Small intestine (tissue), 7 donors: ENCODE measurements around the gene USP54. TPM values are rescaled to one million over a fixed set of nuclear protein-coding genes. Genes with fewer than 3 reads are reported as not detected.

ENCODE experiments used
- DNase-seq, 2 donors: peaks; one replicate each; pipeline versions ENCODE4 v3.0.0 to v3.0.0-alpha.2; 2013
- FAIRE-seq: peaks from 2 replicates; lab custom pipeline; 2012; peaks lifted over from hg19 to GRCh38; lab: Jason Lieb, UNC
- H3K27ac ChIP-seq, 3 donors: one replicate each; pipeline ENCODE4 v1.5.1; 2013; ENCODE audit warnings: low read length in 2 of 3, mild to moderate bottlenecking in 2 of 3, control low read depth in 1 of 3, inconsistent platforms in 1 of 3, low read depth in 1 of 3, moderate library complexity in 1 of 3
- H3K27me3 ChIP-seq, 3 donors: one replicate each; pipeline ENCODE4 v1.6.1; 2013; ENCODE audit warnings: low read length in 3 of 3, inconsistent platforms in 1 of 3; ENCODE audit not compliant: control insufficient read depth in 3 of 3, insufficient read depth in 3 of 3
- H3K36me3 ChIP-seq, 3 donors: one replicate each; pipeline ENCODE4 v1.6.1; 2013; ENCODE audit warnings: low read length in 3 of 3, inconsistent platforms in 1 of 3, low read depth in 1 of 3, mild to moderate bottlenecking in 1 of 3, moderate library complexity in 1 of 3; ENCODE audit not compliant: control insufficient read depth in 3 of 3, insufficient read depth in 2 of 3
- H3K4me1 ChIP-seq, 3 donors: one replicate each; pipeline ENCODE4 v1.6.1; 2013; ENCODE audit warnings: low read length in 2 of 3, inconsistent platforms in 1 of 3, low read depth in 1 of 3, mild to moderate bottlenecking in 1 of 3, moderate library complexity in 1 of 3; ENCODE audit not compliant: control insufficient read depth in 3 of 3, insufficient read depth in 2 of 3
- H3K4me3 ChIP-seq, 3 donors: one replicate each; pipeline ENCODE4 v1.5.1; 2013; ENCODE audit warnings: low read length in 3 of 3, control low read depth in 1 of 3, inconsistent platforms in 1 of 3, low read depth in 1 of 3, mild to moderate bottlenecking in 1 of 3, moderate library complexity in 1 of 3
- H3K9me3 ChIP-seq, 2 donors: one replicate each; pipeline ENCODE4 v1.6.1; 2013; ENCODE audit warnings: low read depth in 1 of 2, low read length in 1 of 2; ENCODE audit not compliant: control insufficient read depth in 2 of 2, insufficient read depth in 1 of 2
- WGBS, 3 donors: extraction: QIAGEN DNeasy Blood & Tissue Kit; methylation state at CpG; one replicate each; pipeline ENCODE4 v1.1.7; 2013; 5-methylcytosine and 5-hydroxymethylcytosine counted together
- polyA plus RNA-seq, 4 donors: library from polyadenylated mRNA; stranded (reverse) in 3 of 4; unstranded in 1 of 4; fragments of 200-250 nt in 3 of 4; fragments of 120-200 nt in 1 of 4; gene quantifications; one replicate each; pipeline versions ENCODE4 v1.2.1 to v1.2.3, GENCODE V29; 2013
- donor health status: healthy with polysubstance abuse.
- donor health status: control.
- donor health status: control.
- donor health status: Bipolar disorder and iron deficiency.
- donor health status: healthy.

The USP54 gene
- polyA plus RNA-seq, 4 donors: 2.4 to 44.8 (median 9.3) TPM

- peak overlapping the region in 1 of 3 donors; percentile 5 for H3K4me3 ChIP-seq
- no peak for FAIRE-seq
- 93 to 94% (median 93%) methylated on average over 15 of the region's 15 CpGs for WGBS, 3 donors
- no peaks in the 10 kb centered on the region for H3K27me3 ChIP-seq
- no peaks in the 10 kb centered on the region for H3K9me3 ChIP-seq
- H3K27ac ChIP-seq: no peak overlapping the region
- no peak for DNase-seq
- H3K36me3 ChIP-seq: peaks cover 0 to 11% (median 3%) of the 10 kb centered on the region in 3 donors
- H3K4me1 ChIP-seq: peaks cover 6 to 10% (median 7%) of the 10 kb centered on the region in 3 donors
Measured at GRCh38 chr10:73494213-73494612, 96.9 kb downstream of the USP54 start.

GRCh38 chr10:73493781-73494180 is 97.4 kb downstream of the USP54 start:
- FAIRE-seq: no peak
- WGBS, 3 donors: 29 to 56% (median 48%) methylated on average over 2 of the region's 2 CpGs

GRCh38 chr10:73486601-73487000 is 104.5 kb downstream of the USP54 start:
- FAIRE-seq (no peak), DNase-seq (no peak)
- Histone ChIP-seq H3K27ac (no peak overlapping the region), H3K36me3 (peaks cover 0 to 17% (median 0%) of the 10 kb centered on the region in 3 donors), H3K4me1 (peaks cover 0 to 2% (median 0%) of the 10 kb centered on the region in 3 donors), H3K27me3 (no peaks in the 10 kb centered on the region), H3K4me3 (no peak overlapping the region), H3K9me3 (no peaks in the 10 kb centered on the region)
- WGBS, 3 donors: 96 to 98% (median 97%) methylated on average over 4 of the region's 4 CpGs

More at GRCh38 chr10:73493781-73494180, 97.4 kb downstream of the USP54 start:
- Histone ChIP-seq H3K36me3 (peaks cover 0 to 10% (median 2%) of the 10 kb centered on the region in 3 donors), H3K27ac (no peak overlapping the region), H3K4me3 (no peak overlapping the region), H3K27me3 (no peaks in the 10 kb centered on the region), H3K9me3 (no peaks in the 10 kb centered on the region), H3K4me1 (peaks cover 4 to 8% (median 7%) of the 10 kb centered on the region in 3 donors)
- DNase-seq: no peak

DNA sequence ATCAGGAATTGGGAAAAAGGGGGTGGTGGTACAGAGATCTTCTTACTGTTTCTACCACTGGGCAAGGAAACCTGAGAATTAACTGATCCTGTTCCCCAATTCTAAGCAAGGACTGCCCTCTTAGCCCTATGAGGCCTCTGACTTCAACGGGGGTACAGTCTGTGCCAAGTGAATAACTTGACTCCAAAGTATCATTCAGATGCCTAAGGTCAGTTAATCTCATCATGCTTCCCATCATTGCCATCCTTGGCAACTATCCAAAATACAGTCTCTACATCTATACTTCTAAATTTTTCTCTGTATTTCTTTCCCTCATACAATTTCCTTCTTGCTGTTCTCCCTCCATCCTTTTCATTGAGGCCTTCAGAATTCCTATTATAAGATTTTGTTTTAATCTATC is 105.8 kb downstream of the USP54 start:
- no peak overlapping the region for H3K4me3 ChIP-seq
- peaks cover 0 to 2% (median 0%) of the 10 kb centered on the region in 3 donors for H3K4me1 ChIP-seq
- no peak overlapping the region for H3K27ac ChIP-seq
- H3K36me3 ChIP-seq: peaks cover 0 to 17% (median 0%) of the 10 kb centered on the region in 3 donors
- FAIRE-seq (no peak), DNase-seq (no peak)
- 29 to 61% (median 55%) methylated on average over 1 of the region's 1 CpG for WGBS, 3 donors
- H3K9me3 ChIP-seq: no peaks in the 10 kb centered on the region
- H3K27me3 ChIP-seq: no peaks in the 10 kb centered on the region

GRCh38 chr10:73480158-73480557 is 111.0 kb downstream of the USP54 start:
- Histone ChIP-seq H3K27me3 (no peaks in the 10 kb centered on the region), H3K9me3 (no peaks in the 10 kb centered on the region), H3K4me3 (no peak overlapping the region), H3K36me3 (peaks cover 3 to 22% (median 4%) of the 10 kb centered on the region in 3 donors), H3K27ac (no peak overlapping the region), H3K4me1 (no peaks in the 10 kb centered on the region)
- FAIRE-seq: no peak
- WGBS, 3 donors: 73 to 85% (median 81%) methylated on average over 7 of the region's 7 CpGs
- DNase-seq: no peak

DNA sequence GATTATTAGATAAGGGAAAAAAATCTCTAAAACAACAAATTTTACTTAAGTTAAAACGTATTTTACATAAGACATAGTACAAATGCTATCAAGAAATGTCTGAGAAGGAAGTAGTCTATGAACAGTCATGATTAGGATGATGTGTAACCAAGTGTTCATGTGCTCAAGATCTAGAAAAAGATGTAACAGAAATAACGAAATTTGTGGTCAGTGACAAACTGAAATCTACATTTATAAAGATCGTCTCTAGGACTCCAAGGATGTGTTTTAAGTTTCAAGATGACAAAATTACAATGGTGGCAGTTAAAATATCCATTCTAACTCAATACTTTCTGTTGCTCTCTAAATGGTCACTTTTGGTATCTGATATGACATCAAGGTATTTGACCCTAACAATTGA is 112.5 kb downstream of the USP54 start:
- no peak overlapping the region for H3K27ac ChIP-seq
- no peaks in the 10 kb centered on the region for H3K27me3 ChIP-seq
- 62 to 83% (median 74%) methylated on average over 3 of the region's 3 CpGs for WGBS, 3 donors
- no peak overlapping the region for H3K4me3 ChIP-seq
- DNase-seq: no peak
- peaks cover 4 to 29% (median 7%) of the 10 kb centered on the region in 3 donors for H3K36me3 ChIP-seq
- H3K9me3 ChIP-seq: no peaks in the 10 kb centered on the region
- H3K4me1 ChIP-seq: no peaks in the 10 kb centered on the region
- FAIRE-seq: no peak

DNA sequence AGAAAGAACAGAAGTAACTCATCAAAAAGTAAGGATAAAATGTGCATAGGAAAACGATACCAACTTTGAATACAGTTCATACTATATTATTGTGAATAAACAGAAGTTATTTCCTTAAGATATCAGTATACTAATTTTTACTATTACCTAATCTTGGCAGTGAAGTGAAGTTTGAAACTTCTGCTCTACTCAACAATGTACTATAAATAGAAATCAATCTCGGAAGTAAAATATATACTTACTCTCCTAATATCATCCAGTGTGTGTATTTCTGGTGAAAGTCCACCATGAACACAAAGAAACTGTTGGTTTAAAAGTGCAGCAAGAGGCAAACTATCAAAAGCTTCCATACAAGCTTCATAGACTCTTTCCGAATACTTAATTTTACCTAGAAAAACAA is 119.9 kb downstream of the USP54 start:
- DNase-seq (no peak), FAIRE-seq (no peak)
- Histone ChIP-seq H3K4me3 (no peak overlapping the region), H3K36me3 (peaks cover 9 to 28% (median 10%) of the 10 kb centered on the region in 3 donors), H3K27me3 (no peaks in the 10 kb centered on the region), H3K27ac (no peak overlapping the region), H3K9me3 (no peaks in the 10 kb centered on the region), H3K4me1 (no peaks in the 10 kb centered on the region)
- WGBS, 3 donors: 54 to 66% (median 64%) methylated on average over 3 of the region's 3 CpGs

DNA sequence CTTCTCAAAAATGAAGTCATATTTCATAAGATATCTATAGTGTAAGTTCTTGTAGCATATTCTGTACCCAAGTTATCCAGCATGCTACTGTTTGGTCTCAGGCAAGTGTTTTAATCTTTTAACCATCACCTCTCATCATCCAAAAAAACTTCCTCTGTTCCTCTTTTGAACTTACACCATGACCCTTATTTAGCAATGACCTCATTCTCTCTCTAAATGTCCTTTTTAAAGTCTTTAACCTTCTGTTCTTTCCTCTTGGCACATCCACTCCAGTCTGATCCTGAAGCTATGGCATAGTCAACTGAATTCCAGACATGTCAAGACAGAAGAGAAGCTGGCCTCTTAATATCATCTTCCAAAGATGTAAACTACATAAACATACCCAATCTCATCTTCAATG is 121.6 kb downstream of the USP54 start:
- no peak for FAIRE-seq
- no peaks in the 10 kb centered on the region for H3K9me3 ChIP-seq
- H3K36me3 ChIP-seq: peaks cover 4 to 28% (median 10%) of the 10 kb centered on the region in 3 donors

DNA sequence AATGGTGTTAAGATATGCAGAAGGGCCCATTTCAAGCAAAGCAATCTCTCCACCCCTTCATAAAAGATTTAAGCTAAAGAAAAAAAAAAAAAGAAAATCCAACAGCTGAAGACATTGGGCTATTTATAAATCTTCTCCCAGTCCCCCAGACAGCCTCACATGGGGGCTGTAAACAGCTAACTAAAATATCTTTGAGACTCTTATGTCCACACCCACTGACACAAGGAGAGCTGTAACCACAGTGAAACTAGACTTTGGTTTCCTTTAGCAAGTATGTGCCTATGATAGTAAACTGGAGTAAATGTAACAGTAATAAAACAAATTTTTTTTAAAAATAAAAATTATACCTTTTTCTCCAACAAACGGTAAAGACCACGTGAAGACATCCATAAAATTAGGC is 123.9 kb downstream of the USP54 start:
- Histone ChIP-seq H3K4me1 (no peaks in the 10 kb centered on the region), H3K4me3 (no peak overlapping the region), H3K36me3 (peaks cover 2 to 19% (median 9%) of the 10 kb centered on the region in 3 donors), H3K9me3 (no peaks in the 10 kb centered on the region), H3K27ac (no peak overlapping the region), H3K27me3 (no peaks in the 10 kb centered on the region)
- DNase-seq: no peak
- 77 to 82% (median 81%) methylated on average over 2 of the region's 2 CpGs for WGBS, 3 donors
- no peak for FAIRE-seq

More for the DNA sequence above, 121.6 kb downstream of the USP54 start:
- no peak overlapping the region for H3K27ac ChIP-seq
- no peaks in the 10 kb centered on the region for H3K4me1 ChIP-seq
- H3K4me3 ChIP-seq: no peak overlapping the region
- no peak for DNase-seq
- H3K27me3 ChIP-seq: no peaks in the 10 kb centered on the region
